ENCODE data around the gene ERBB4. TPM values are rescaled to one million over a fixed set of nuclear protein-coding genes. Genes with fewer than 3 reads are reported as not detected.

ERBB4 gene
- polyA plus RNA-seq, 1 experiment, result not detected

DNA sequence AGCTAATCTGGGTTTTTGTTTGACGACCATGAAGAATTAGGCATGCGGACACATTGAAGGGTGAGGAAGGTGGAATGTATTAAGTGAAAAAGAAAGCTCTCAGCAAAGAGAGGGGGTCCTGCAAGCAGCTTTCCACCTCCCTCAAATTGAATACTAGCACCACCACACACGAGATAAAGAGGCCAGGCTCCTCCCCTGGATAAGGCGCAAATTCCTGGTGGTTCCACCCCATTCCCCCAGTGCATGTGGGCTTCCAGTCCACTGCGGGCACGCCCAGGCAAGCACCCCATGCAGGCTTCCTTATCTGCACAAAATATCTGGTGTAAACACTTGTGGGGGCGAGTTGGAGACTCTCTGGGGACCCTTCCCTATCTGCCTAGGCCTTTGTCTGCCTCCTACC lies 1124.9 kb downstream of the ERBB4 start:
- TF ChIP-seq, protein P1, sequence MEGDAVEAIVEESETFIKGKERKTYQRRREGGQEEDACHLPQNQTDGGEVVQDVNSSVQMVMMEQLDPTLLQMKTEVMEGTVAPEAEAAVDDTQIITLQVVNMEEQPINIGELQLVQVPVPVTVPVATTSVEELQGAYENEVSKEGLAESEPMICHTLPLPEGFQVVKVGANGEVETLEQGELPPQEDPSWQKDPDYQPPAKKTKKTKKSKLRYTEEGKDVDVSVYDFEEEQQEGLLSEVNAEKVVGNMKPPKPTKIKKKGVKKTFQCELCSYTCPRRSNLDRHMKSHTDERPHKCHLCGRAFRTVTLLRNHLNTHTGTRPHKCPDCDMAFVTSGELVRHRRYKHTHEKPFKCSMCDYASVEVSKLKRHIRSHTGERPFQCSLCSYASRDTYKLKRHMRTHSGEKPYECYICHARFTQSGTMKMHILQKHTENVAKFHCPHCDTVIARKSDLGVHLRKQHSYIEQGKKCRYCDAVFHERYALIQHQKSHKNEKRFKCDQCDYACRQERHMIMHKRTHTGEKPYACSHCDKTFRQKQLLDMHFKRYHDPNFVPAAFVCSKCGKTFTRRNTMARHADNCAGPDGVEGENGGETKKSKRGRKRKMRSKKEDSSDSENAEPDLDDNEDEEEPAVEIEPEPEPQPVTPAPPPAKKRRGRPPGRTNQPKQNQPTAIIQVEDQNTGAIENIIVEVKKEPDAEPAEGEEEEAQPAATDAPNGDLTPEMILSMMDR (IDR thresholded peaks at IDR 0.05; ENCODE audit: low read depth, low read length), result no peak
- ChIA-PET CTCF (no interaction called here), POLR2A (no interaction called here)
- Histone ChIP-seq H3K4me3 (ENCODE audit: low read depth, low read length) (no peak overlapping the region), H3K9me3 (ENCODE audit: control insufficient read depth, insufficient read depth, low read length) (peaks cover 12% of the 10 kb centered on the region), H3K27ac (ENCODE audit: low read depth, low read length) (no peak overlapping the region), H3K27me3 (ENCODE audit: control insufficient read depth, insufficient read depth, low read length) (no peaks in the 10 kb centered on the region)
- no peak for DNase-seq (ENCODE audit: low read depth, low spot score)

DNA sequence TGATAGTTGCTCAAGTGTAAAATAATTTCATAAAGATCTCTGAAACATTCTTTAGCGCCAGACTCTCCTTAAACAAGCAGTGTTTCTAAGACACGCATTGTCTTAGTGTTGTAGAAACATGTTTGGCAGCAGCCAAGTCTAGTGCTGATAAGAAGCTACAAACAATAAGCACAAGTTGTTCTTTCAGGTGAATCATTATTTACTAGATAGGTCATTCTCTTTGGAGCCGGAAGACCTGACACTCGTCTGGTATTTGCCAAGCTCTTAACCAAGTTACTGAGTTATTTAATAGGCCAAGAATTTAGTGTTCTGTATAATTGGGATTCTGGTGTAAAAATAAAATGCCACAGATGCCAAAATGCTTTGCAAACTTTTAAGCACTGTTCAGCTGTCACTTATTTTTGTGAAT lies 1130.1 kb downstream of the ERBB4 start:
- no peak for DNase-seq (ENCODE audit: low read depth, low spot score)
- Histone ChIP-seq H3K4me3 (ENCODE audit: low read depth, low read length) (no peak overlapping the region), H3K27me3 (ENCODE audit: control insufficient read depth, insufficient read depth, low read length) (no peaks in the 10 kb centered on the region), H3K9me3 (ENCODE audit: control insufficient read depth, insufficient read depth, low read length) (peaks cover 6% of the 10 kb centered on the region; the same call in 1 of the 2 replicates), H3K27ac (ENCODE audit: low read depth, low read length) (no peak overlapping the region)
- TF ChIP-seq, protein P1 (IDR thresholded peaks at IDR 0.05; ENCODE audit: low read depth, low read length), result no peak
- ChIA-PET CTCF (no interaction called here), POLR2A (no interaction called here)

DNA sequence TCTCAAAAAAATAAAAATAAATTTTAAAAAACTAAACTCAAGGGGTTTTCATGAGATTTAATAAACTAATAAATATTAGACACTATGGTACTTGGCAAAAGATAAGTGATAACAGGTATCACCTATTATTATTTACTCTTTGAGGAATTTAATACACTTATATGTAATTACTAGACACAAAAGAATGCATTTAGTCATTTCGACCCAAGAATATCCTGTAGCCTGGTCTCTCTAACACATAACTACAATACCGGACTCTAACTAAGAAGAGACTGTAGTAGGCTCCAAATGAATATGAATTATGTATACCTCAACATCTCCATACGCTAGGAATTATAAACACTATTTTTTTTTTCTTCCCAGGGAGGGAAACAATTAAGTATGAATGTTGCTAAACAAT lies 1131.5 kb downstream of the ERBB4 start:
- POLR2A ChIA-PET, result no interaction called here
- Histone ChIP-seq H3K9me3 (ENCODE audit: control insufficient read depth, insufficient read depth, low read length) (peaks cover 6% of the 10 kb centered on the region; the same call in 1 of the 2 replicates), H3K27ac (ENCODE audit: low read depth, low read length) (no peak overlapping the region), H3K27me3 (ENCODE audit: control insufficient read depth, insufficient read depth, low read length) (no peaks in the 10 kb centered on the region), H3K4me3 (ENCODE audit: low read depth, low read length) (no peak overlapping the region)
- no peak for DNase-seq (ENCODE audit: low read depth, low spot score)
- CTCF ChIA-PET, result no interaction called here
- TF ChIP-seq, protein P1 (IDR thresholded peaks at IDR 0.05; ENCODE audit: low read depth, low read length), result no peak

DNA sequence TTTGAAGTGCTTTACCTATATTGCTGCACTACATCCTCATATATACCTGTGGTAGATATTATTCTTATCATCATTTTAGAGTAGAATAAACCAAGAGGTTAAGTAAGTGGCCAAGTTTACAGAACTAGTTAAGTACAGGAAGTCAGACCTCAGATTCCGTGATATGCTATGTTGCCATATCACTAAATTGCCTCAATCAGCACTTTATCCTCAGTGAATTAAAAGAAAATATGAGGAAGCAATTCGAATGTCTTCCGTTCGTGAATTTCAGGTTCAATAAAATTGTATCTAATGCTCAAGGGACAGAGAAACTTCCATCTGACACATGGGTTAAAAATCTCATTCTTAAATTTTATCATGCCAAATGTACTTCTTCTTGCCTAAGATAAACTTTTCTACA lies 1133.6 kb downstream of the ERBB4 start:
- POLR2A ChIA-PET, result no interaction called here

DNA sequence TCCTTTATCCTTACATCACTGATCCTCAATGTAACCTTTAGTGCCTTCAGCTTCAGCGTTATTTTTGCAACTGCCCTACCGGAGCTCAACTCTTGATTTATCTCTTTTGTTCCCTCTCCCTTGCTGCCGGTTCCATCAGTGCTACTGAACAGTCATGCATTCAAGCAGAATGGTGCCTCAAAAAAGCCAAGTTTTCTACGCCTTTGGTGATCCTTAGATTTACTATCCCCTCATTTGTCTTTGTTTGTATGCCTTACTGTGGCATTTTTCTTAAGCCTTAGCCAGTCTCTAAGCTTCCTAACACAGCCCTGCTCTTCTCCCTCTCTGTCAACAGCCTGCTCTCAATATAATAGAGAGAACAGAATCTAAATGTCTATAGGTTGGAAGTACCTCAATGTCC lies 1134.5 kb downstream of the ERBB4 start:
- CTCF ChIA-PET, result no interaction called here

More for the DNA sequence above, 1133.6 kb downstream of the ERBB4 start:
- CTCF ChIA-PET, result no interaction called here
- Histone ChIP-seq H3K27me3 (ENCODE audit: control insufficient read depth, insufficient read depth, low read length) (no peaks in the 10 kb centered on the region), H3K4me3 (ENCODE audit: low read depth, low read length) (no peak overlapping the region), H3K9me3 (ENCODE audit: control insufficient read depth, insufficient read depth, low read length) (peaks cover 6% of the 10 kb centered on the region; the same call in 1 of the 2 replicates), H3K27ac (ENCODE audit: low read depth, low read length) (no peak overlapping the region)
- no peak for DNase-seq (ENCODE audit: low read depth, low spot score)
- TF ChIP-seq, protein P1 (IDR thresholded peaks at IDR 0.05; ENCODE audit: low read depth, low read length), result no peak

More for the DNA sequence above, 1134.5 kb downstream of the ERBB4 start:
- Histone ChIP-seq H3K27me3 (ENCODE audit: control insufficient read depth, insufficient read depth, low read length) (no peaks in the 10 kb centered on the region), H3K9me3 (ENCODE audit: control insufficient read depth, insufficient read depth, low read length) (peaks cover 6% of the 10 kb centered on the region; the same call in 1 of the 2 replicates), H3K27ac (ENCODE audit: low read depth, low read length) (no peak overlapping the region), H3K4me3 (ENCODE audit: low read depth, low read length) (no peak overlapping the region)
- DNase-seq (ENCODE audit: low read depth, low spot score), result no peak
- TF ChIP-seq, protein P1 (IDR thresholded peaks at IDR 0.05; ENCODE audit: low read depth, low read length), result no peak
- POLR2A ChIA-PET, result no interaction called here
